Retinal pigment epithelial cell (primary cell): ENCODE data around the gene STON2.

Experiments
- DNase-seq: peaks from one replicate; pipeline ENCODE4 v3.0.0-alpha.2; 2010; ENCODE audit warnings: low read depth
- H3K4me3 ChIP-seq: 2 replicates; pipeline ENCODE4 v1.5.1; 2011; ENCODE audit warnings: mild to moderate bottlenecking, low read length, control low read depth, moderate library complexity
- TF ChIP-seq, protein P1 (sequence below): conservative IDR thresholded peaks from 2 replicates; pipeline ENCODE4 v1.5.1; 2011; ENCODE audit warnings: low read depth, low read length, control low read depth, inconsistent platforms

Gene STON2

DNA sequence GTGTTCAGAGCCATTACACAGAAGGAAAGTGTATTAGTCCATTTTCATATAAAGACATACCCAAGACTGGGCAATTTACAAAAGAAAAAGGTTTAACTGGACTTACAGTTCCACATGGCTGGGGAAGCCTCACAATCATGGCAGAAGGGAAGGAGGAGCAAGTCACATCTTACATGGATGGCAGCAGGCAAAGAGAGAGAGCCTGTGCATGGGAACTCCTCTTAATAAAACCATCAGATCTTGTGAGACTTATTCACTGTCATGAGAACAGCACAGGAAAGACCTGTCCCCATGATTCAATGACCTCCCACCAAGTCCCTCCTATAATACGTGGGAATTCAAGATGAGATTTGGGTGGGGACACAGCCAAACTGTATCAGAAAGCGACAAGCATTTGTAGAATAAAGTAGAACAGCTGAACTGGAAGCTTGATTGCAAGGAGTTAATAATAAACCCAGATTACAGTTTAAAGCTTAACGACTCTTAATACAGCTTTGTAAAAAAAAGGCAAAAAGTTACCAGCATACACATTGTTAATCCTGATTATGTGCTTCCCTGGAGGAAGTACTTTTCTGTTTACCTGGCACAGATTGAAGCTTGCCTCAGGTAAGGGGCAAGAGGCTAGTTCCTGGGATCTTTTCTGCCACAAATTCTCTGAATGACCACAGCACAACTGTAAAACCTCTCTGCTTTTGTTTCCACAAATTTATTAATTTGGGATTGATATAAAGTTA lies 18.1 kb upstream of the STON2 start:
- H3K4me3 ChIP-seq, result no peak overlapping the region
- no peak for DNase-seq
- TF ChIP-seq, protein P1, sequence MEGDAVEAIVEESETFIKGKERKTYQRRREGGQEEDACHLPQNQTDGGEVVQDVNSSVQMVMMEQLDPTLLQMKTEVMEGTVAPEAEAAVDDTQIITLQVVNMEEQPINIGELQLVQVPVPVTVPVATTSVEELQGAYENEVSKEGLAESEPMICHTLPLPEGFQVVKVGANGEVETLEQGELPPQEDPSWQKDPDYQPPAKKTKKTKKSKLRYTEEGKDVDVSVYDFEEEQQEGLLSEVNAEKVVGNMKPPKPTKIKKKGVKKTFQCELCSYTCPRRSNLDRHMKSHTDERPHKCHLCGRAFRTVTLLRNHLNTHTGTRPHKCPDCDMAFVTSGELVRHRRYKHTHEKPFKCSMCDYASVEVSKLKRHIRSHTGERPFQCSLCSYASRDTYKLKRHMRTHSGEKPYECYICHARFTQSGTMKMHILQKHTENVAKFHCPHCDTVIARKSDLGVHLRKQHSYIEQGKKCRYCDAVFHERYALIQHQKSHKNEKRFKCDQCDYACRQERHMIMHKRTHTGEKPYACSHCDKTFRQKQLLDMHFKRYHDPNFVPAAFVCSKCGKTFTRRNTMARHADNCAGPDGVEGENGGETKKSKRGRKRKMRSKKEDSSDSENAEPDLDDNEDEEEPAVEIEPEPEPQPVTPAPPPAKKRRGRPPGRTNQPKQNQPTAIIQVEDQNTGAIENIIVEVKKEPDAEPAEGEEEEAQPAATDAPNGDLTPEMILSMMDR, result no peak

DNA sequence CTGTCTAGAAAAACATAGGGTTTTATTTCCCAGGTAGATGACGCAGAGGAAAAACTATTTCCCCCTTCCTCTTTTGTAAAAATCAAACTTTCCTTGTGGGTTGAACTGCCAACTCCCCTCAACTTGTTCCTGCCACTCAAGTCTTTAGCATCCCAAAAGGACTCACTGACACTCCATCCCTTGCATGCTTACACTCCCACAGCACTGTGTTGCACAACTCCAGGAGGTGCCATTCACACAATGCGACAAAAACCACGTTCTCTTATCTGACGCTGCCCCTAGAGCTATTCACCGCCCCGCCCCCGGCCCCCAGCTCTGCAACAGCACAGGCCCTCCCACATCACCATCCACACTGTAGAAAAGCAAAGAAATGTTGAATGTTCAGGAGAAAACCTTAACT lies 16.9 kb upstream of the STON2 start:
- TF ChIP-seq, protein P1, result no peak
- DNase-seq, result no peak
- H3K4me3 ChIP-seq, result no peak overlapping the region

DNA sequence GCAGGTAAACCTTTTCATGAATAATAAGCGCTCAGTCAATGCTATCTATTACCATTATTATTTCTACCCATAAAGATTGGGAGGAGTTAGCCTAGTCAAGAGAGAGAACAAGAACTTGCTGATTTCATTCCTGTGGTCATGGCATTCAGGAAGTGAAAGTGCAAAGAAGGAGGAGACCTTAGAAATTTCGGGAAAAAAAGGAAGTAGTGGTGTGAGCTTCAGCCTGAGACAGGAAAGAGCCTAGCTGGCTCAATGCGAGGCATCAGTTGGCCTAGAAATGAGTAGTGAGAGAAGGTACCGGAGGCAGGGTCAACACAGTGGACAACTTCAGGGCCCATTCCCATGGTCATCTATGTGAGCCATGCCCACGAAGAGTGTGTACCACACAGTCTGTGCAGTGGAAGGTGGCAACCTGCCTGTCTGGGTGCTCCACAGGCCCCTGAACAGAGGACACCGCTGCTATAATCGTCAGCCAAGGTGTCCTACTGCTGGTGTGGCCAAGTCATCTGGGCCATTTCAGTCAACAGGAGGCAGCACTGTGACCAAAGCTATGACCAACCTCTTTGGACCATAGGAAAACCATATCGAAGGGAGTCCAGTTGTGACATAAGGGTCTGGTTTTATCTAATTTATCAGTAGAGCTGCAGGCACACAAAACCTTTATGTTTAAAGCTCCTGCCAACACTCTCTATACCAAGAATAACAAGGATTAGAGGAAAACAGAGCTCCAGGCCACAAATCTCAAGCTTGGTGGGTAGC lies 16.2 kb upstream of the STON2 start:
- DNase-seq, result no peak
- H3K4me3 ChIP-seq, result no peak overlapping the region
- TF ChIP-seq, protein P1, result no peak

DNA sequence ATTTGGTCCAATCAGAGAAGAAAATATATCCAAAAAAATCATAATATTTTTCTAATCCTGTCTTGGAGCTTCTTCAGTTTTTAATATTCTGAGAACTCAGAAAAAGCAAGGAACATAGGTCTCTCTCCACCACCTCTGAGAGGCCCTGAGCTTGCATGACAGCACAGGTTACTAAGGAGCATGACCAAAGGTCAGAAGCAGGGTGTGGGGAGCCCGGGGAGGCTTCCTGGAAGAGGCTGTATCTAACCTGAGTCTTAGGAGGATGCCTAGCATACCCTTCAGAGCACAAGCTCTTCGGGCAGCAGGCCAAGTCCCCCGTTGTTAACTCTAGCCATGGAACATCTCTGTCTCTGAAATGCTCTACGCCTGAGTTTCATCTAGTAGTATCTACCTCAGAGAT lies 15.7 kb upstream of the STON2 start:
- H3K4me3 ChIP-seq, result no peak overlapping the region
- no peak for DNase-seq
- TF ChIP-seq, protein P1, result no peak

DNA sequence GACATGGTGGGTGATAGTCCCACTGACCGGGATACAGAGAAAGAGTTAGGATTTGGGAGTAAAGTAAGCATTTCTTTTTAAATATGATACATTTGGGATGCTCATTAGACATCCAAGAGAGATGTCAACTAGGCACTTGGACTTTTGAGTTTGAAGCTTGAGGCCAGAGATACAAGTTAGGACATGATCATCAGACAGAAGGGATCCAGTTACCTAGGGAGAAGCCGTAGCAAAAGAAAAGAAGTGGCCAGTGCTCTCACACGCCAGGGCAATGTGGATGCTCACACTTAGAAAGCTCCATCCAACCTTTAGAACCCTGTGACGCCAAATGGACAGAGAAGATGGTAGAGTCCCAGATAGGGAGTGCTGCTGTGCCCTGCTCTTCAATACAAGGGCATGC lies 14.0 kb upstream of the STON2 start:
- H3K4me3 ChIP-seq, result no peak overlapping the region
- DNase-seq, result no peak
- TF ChIP-seq, protein P1, result no peak

DNA sequence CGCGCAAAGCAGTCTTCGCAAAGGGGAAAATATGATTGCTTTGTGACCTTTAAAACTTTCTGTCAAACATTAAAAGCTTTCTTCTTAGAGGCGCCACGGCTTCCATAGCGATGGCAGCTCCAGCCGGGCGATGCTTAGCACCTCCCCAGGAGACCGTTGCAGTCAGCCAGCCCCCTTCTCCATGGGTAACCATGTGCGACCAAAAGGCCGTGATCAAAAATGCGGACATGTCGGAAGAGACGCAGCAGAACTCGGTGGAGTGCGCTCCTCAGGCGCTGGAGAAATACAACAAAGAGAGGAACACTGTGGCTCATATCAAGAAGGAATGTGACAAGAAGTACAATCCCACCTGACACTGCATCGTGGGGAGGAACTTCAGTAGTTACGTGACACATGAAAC lies 12.7 kb upstream of the STON2 start:
- DNase-seq, result no peak
- TF ChIP-seq, protein P1, result no peak
- H3K4me3 ChIP-seq, result no peak overlapping the region

DNA sequence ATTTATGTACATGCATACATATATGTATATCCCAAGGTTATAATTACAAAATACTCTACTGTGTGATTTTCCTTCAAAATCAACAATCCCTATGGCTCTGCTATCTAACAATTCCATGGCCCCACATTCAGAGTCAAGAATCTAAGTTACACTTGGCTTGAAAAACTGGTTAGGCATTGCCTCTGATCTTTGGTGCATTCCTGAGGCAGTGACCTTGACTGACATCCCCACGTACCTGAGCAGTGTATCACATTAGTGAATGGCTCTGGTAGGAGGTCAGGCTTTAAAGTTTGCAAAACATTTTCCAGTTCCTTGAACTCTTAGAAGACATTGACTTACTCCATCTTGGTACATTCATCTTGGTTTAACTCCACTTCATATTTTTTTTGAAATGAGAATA lies 8.5 kb upstream of the STON2 start:
- no peak overlapping the region for H3K4me3 ChIP-seq
- no peak for DNase-seq
- TF ChIP-seq, protein P1, result no peak
